Body of pancreas (tissue), 4 donors: ENCODE results near the gene DAB1. TPM values are rescaled to one million over a fixed set of nuclear protein-coding genes. Genes with fewer than 3 reads are reported as not detected.

Experiments
- ATAC-seq: fragments of 150-250 bp; one replicate; pipeline ENCODE4 v1.9.1; 2016
- DNase-seq, 4 donors: peaks; one replicate each; pipeline ENCODE4 v3.0.0-alpha.2; 2019
- H3K27ac ChIP-seq, 4 donors: fragments of 200-600 bp; sonication (generic); 1 replicate in 3 of 4; 2 replicates in 1 of 4; pipeline versions ENCODE4 v1.5.1 to v1.6.1; 2016 to 2019; ENCODE audit warnings: mild to moderate bottlenecking in 1 of 4, mixed read lengths in 1 of 4, moderate library complexity in 1 of 4
- H3K27me3 ChIP-seq, 2 donors: fragments of 200-600 bp; sonication (generic); one replicate each; pipeline ENCODE4 v1.6.0; 2016; ENCODE audit warnings: mild to moderate bottlenecking in 1 of 2
- H3K36me3 ChIP-seq, 2 donors: fragments of 200-600 bp; sonication (generic); replicated peaks in 1 of 2; 2 replicates each; pipeline ENCODE4 v1.5.1; 2016; ENCODE audit warnings: low read depth in 2 of 2; ENCODE audit not compliant: insufficient read depth in 1 of 2
- H3K4me1 ChIP-seq: fragments of 200-600 bp; sonication (generic); one replicate; pipeline ENCODE4 v1.6.0; 2016
- H3K4me3 ChIP-seq, 2 donors: fragments of 200-600 bp; sonication (generic); 1 replicate in 1 of 2; 2 replicates in 1 of 2; pipeline ENCODE4 v1.5.1; 2016 to 2019
- H3K9me3 ChIP-seq, 3 donors: fragments of 200-600 bp; sonication (generic); 1 replicate in 2 of 3; 2 replicates in 1 of 3; pipeline ENCODE4 v1.5.1; 2016
- CTCF ChIP-seq, 7 experiments: fragments of 450-650 bp in 4 of 7; fragments of 200-600 bp in 3 of 7; sonication (generic) in 3 of 7; IDR thresholded peaks; one replicate each; pipeline ENCODE4 v1.5.1; 2016 to 2019; ENCODE audit warnings: antibody characterized with exemption in 7 of 7
- POLR2A ChIP-seq, 3 donors: fragments of 450-650 bp; IDR thresholded peaks; one replicate each; pipeline ENCODE4 v1.6.1; 2016; ENCODE audit warnings: antibody characterized with exemption in 3 of 3, mild to moderate bottlenecking in 2 of 3
- WGBS, 2 donors: methylation state at CpG; one replicate each; pipeline ENCODE4 v1.1.5; 2017; 5-methylcytosine and 5-hydroxymethylcytosine counted together
- intact Hi-C: fragments of 100-400 bp; cut with DNase I; formaldehyde crosslinking; loops from one replicate; pipeline ENCODE4 v1.15.1; 2023
- total RNA-seq, 2 donors: library from RNA; depleted of rRNA; stranded (reverse); fragments of >200 nt; gene quantifications; one replicate each; pipeline ENCODE4 v1.1.0, GENCODE V29; 2016

Gene DAB1
- total RNA-seq, 2 donors from 2014 or later: under 0.01 TPM; not detected in 1

- H3K4me3 ChIP-seq: no peak overlapping the region
- H3K36me3 ChIP-seq: no peaks in the 10 kb centered on the region
- no peaks in the 10 kb centered on the region for H3K4me1 ChIP-seq
- DNase-seq (no peak), ATAC-seq (no peak)
- intact Hi-C loops: no loop called here
- no peaks in the 10 kb centered on the region for H3K9me3 ChIP-seq
- 81 to 83% methylated on average over 3 of the region's 3 CpGs for WGBS, 2 donors
- no peak overlapping the region for H3K27ac ChIP-seq
- TF ChIP-seq CTCF (IDR thresholded peaks at IDR 0.05) (no peak), POLR2A (IDR thresholded peaks at IDR 0.05) (no peak)
- H3K27me3 ChIP-seq: no peaks in the 10 kb centered on the region
These were observed 107.6 kb downstream of the DAB1 start for GRCh38 chr1:57316291-57316690.

- no peak for ATAC-seq
- H3K9me3 ChIP-seq: no peaks in the 10 kb centered on the region
- H3K27ac ChIP-seq: no peak overlapping the region
- WGBS, 2 donors: 81 to 89% methylated on average over 7 of the region's 7 CpGs
- H3K27me3 ChIP-seq: no peaks in the 10 kb centered on the region
- TF ChIP-seq CTCF (IDR thresholded peaks at IDR 0.05): no peak
- no peak for TF ChIP-seq POLR2A (IDR thresholded peaks at IDR 0.05)
- H3K4me3 ChIP-seq: no peak overlapping the region
- H3K4me1 ChIP-seq: no peaks in the 10 kb centered on the region
- intact Hi-C loops: no loop called here
- H3K36me3 ChIP-seq: no peaks in the 10 kb centered on the region
- no peak for DNase-seq
These were observed 111.0 kb downstream of the DAB1 start for GRCh38 chr1:57312869-57313268.

- Histone ChIP-seq H3K4me1 (no peaks in the 10 kb centered on the region), H3K36me3 (no peaks in the 10 kb centered on the region), H3K27me3 (no peaks in the 10 kb centered on the region), H3K9me3 (no peaks in the 10 kb centered on the region), H3K4me3 (no peak overlapping the region), H3K27ac (no peak overlapping the region)
- ATAC-seq (no peak), DNase-seq (no peak)
- intact Hi-C loops: no loop called here
- TF ChIP-seq CTCF (IDR thresholded peaks at IDR 0.05) (no peak), POLR2A (IDR thresholded peaks at IDR 0.05) (no peak)
- WGBS, 2 donors: 84 to 93% methylated on average over 1 of the region's 1 CpG
These were observed 112.4 kb downstream of the DAB1 start for GRCh38 chr1:57311411-57311810.

GRCh38 chr1:57311006-57311405 lies 112.9 kb downstream of the DAB1 start:
- no peak overlapping the region for H3K4me3 ChIP-seq
- no peaks in the 10 kb centered on the region for H3K36me3 ChIP-seq
- intact Hi-C loops: no loop called here
- 33 to 44% methylated on average over 5 of the region's 5 CpGs for WGBS, 2 donors
- DNase-seq: no peak
- TF ChIP-seq POLR2A (IDR thresholded peaks at IDR 0.05) (no peak), CTCF (IDR thresholded peaks at IDR 0.05) (no peak)
- no peaks in the 10 kb centered on the region for H3K27me3 ChIP-seq
- H3K4me1 ChIP-seq: no peaks in the 10 kb centered on the region
- H3K27ac ChIP-seq: no peak overlapping the region
- no peak for ATAC-seq
- H3K9me3 ChIP-seq: no peaks in the 10 kb centered on the region

GRCh38 chr1:57309630-57310029 lies 114.2 kb downstream of the DAB1 start:
- no peak for TF ChIP-seq CTCF (IDR thresholded peaks at IDR 0.05)
- TF ChIP-seq POLR2A (IDR thresholded peaks at IDR 0.05): no peak
- Histone ChIP-seq H3K9me3 (no peaks in the 10 kb centered on the region), H3K4me3 (no peak overlapping the region), H3K27me3 (no peaks in the 10 kb centered on the region), H3K36me3 (no peaks in the 10 kb centered on the region), H3K4me1 (no peaks in the 10 kb centered on the region), H3K27ac (no peak overlapping the region)
- DNase-seq (no peak), ATAC-seq (no peak)
- WGBS, 2 donors: 25 to 34% methylated on average over 2 of the region's 2 CpGs
- intact Hi-C loops: no loop called here
